HG03354 (cell line): ENCODE results near the gene NEUROD6.

Source experiments
- ATAC-seq: cut with Tn5 transposase; IDR thresholded peaks from one replicate; pipeline ENCODE4 v1.9.1; 2021; ENCODE audit warnings: mild to moderate bottlenecking; ENCODE audit not compliant: unreplicated experiment, poor library complexity, severe bottlenecking

The NEUROD6 gene

DNA sequence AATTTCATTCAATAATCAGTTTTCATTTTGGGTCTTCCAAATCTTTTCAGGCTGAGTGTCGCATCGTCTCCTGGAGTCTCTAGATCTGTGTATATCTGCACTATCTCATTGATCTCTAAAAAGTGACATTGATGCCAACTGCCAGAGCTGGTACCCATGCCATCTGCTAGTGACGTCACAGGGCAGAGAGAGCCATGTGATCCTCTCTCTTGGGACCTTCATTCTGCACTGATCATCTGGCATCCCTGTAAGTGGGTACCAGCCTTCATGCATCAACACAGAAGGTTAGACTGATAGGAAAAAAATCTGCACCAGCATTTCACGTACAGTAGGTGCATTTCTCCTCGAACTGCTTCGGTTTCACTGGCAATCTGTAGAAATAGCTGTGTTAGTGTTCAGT, at the start of gene NEUROD6:
TSS of gene NEUROD6 (minus strand) at position 124 of the 400 bp plus-strand sequence. CDS start 1,458 bp downstream, outside the sequence.
- no peak for ATAC-seq

DNA sequence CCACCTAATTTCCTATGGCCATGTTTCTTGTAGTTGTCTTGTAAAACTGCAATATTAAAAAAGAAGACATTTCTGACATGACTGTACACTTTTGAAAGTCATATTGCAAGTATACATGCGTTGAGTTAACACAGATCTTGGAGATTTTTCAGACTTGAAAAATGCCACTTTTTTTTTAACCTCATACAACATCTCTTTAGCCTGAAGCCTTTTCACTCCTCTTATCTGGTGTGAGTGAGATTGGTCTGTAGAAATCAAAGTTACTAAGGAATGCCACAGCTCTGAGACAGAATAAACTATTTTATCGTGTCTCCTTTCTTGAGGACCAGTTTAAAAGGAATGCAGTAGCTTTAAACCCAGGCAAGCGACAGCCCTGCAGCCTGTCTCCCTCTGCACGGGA, 43.9 kb upstream of the NEUROD6 start:
- no peak for ATAC-seq

DNA sequence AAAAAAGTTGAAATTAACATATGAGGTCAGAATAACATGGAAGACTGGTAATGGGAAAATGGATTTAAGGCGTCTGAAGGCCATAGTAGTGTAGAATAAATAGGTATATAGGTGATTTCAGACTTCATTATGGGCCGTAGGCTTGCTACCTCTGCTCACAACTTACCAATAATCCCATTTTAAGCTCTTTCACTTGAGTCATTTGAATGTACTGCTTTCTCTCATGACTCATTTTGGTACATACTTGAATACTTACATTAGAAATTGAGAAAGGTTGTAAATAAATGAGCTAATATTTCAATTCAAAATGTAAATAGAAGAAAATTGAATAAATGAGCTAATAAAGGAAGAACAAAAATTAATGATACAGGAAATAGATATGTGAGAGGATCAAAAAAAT, 42.2 kb upstream of the NEUROD6 start:
- ATAC-seq, result no peak

DNA sequence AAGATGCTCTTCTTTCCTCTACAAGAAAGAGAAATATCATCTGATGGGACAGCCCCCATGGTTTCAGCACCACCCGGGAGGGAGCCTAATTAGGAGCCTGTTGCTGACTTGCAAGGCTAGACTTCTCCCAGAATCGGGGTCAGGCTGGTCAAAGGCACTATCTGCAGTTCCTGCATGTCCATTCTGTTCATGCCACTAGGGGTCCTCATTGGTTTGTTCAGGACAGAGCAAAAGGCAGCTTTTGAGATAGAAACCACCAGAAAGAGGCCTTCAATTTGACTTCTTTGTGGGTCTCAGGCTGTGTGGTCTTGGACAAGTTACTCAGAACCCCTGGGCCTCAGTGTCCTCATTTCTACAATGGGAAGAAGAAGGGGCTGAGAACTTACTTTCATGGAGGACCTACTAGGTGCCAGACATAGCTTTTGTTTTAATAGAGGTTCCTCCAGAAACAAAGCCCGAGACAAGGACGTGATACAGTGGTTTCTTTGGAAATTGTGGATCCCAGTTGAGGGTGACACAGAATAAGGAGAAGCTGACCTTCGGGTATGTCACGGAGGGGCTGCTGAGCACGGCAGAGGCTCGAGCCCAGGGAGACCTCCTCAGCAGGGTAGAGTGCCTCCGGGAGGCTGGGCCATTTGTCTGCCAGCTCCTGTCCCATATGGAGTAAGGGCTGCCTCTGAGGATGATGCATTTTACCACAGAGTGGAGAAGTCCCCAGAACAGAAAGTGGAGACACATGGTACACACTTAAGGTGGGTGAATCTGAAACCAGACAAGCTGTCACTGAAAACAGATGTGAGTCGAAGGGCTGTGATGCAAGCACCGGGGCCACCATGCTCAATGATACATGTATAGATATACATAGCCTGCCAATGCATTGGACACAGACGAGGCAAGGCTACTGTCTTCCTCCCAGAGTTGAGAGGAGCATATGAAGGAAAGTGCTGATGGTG, 33.1 kb upstream of the NEUROD6 start:
- ATAC-seq, result peak; percentile 82

DNA sequence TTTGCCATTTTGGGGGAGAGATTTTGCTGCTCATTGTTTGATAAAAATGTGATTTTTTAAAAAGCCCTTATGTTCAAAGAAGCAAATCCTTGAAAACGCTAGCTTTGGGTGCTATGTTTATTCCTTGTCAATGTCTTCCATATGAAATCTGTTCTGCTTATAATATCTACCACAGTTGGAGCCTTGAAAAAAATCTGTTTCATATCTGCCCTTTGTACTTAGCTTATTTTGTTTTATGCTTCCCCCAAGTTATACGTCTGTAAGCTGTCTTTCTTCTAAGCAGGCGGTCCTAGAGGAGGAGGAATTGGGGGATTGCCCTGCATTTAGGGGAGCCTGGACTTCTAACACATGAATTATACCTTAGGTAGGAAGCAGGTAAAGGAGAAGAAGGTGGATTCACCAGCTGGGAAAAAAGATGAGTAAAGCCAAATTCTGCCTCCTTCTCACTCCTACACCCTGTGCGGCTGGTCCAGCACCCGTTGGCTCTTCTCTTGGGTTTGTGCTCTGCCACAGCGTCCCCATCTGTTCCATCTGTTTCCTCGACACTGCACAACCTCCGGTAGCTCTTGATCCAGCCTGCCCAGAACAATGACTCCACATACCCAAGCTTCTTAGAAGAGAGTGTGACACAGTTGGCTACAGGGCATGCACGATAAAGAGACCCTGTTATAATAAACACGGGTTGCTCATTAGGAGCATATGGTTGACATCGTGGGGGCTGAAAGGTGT, 31.9 kb upstream of the NEUROD6 start:
- ATAC-seq, result no peak

DNA sequence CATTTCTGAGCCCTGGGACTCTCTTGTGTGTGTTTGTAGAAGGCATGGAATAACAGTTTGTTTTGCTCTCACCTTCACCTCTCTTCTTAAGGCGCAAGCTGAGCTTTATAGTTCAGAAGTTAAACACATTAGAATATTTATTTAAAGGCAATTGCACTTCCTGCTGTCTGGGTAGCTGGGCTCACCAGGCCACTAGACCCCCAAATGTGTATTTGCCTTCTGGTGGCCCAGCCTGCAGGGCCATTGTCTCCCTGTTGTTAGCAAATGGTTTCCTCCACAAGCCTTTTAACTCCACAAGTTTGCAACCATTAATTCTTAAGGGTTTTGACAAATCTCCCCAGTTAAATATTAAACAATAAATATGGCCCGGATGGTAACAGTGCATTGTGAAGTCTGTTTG, 31.1 kb upstream of the NEUROD6 start:
- no peak for ATAC-seq

DNA sequence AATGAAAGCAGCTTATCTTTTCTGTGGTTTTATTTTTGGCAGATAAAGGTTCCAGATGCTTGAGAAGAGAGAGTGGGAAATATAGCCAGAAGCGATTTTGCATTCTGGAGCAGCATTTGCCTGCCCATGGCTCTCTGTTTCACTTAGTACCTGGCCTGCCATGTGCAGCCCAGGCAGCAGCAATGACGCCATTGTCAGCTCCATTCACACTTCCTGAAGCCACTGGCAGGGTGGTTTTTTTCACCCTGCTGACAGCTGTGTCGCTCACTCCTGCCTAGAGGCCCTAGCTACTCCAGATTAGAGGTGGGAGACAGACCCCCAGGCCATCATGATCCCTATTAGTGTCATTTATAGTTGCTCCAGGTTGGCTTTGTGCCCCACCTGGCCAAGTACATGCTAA, 30.1 kb upstream of the NEUROD6 start:
- ATAC-seq, result no peak

DNA sequence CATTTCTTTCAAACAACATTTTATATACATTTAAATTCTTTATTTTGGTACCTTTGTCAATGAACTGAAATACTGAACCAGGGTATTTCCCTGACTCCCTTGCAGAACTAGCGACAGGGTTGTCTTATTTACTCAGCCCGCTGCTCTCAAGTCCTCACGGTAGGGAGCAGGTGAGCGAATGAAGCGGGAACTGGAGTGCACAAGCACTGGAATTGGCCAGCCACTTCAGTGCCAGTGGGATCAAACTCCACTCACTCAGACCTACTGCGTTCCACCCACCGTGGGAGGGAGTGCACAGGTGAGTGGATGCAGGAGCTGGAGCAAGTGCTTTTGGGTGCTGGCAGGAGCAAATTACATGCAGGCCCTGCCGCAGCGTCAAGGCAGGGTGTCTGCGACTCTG, 28.1 kb upstream of the NEUROD6 start:
- ATAC-seq, result no peak

DNA sequence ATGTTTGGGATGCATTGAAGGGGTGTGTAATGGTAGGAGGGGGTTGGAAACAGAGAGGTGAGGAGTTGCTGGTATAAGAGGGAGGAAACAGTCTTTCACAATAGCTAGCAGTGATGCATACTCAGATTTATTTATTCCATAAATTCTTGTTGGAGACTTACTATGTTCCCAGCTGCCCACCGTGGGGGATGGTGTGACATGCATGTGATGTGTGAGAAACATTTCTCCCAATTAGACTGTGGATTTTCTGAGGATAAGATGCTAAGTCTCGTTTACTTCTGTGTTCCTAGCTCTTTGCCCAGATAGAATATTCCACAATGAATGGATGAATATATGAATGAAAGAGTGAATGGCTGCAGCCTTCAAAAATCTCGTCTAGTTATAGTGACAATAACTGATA, 23.0 kb upstream of the NEUROD6 start:
- no peak for ATAC-seq

DNA sequence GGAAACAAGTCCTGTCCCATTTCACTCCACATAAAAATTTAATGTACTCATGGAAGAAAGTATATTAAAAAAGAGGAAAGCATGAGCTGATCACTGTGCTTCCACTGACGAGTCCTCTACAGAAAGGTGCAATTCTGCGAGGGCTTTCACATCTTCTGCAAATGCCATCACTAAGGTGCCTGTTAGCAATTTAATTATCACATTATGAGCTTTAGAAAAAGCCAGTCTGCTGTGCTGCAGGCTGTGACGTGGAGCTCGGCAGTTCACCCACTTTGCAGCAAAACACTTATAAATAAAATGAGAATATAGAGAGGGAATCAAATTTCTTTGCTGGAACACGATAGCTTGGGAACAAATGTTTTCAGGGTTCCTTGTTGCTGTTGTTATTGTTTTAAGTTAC, 22.5 kb upstream of the NEUROD6 start:
- ATAC-seq, result no peak

DNA sequence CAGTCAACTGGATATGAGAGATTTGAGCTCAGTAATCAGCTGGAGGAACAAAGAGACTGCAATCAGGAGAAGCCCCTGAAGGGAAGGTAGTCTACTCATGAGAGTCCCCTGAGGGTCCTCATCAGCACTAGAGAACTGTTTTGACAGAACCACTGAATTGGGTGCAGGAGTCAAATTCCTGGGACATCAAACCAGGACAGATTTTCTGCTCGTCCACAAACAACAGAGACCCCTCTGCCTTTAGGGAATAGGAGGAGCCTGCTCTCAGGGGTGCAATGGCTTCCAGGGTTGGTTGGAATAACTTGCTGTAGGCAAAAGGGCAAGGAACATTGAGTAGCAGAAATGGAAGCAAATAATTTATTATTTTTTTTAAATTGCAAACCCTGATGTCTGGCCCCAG, 21.9 kb upstream of the NEUROD6 start:
- no peak for ATAC-seq

DNA sequence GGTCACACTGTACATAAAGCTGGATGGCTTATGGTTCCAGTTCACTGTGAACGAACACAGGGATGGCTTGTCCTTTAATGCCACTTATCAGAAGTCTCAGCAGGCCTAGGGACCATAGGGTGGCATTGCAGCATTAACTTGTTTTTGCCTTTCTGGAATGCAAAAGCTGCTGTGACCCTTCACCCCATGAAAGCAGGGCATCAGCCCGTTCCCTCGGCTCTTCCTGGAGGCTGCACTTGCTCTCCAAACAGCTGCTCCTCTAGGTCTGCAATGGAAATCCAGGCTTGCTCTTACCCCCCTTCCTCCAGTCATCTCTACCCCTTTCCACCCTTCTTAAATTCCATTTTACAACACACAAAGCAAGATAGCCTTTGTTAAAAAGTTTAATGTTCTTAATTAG, 17.9 kb upstream of the NEUROD6 start:
- no peak for ATAC-seq

DNA sequence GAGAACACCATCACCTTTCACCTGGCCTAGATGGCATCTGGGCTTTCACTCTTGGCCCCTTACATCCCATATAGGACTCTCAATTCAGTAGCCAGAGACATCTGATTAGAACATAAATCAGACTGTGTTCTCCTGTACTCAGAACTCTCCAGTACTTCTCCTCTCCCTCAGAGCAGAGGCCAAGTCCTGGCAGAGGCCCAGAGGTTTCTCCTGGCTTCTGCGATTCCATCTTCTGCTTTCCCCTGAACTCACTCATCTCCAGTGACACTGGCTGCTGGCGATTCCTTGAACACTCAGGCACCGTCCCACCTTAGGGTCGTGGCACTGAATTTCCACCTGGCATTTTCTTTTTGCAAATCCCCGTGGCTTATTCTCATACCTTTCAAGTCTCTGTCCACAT, 4.9 kb upstream of the NEUROD6 start:
- ATAC-seq, result no peak

DNA sequence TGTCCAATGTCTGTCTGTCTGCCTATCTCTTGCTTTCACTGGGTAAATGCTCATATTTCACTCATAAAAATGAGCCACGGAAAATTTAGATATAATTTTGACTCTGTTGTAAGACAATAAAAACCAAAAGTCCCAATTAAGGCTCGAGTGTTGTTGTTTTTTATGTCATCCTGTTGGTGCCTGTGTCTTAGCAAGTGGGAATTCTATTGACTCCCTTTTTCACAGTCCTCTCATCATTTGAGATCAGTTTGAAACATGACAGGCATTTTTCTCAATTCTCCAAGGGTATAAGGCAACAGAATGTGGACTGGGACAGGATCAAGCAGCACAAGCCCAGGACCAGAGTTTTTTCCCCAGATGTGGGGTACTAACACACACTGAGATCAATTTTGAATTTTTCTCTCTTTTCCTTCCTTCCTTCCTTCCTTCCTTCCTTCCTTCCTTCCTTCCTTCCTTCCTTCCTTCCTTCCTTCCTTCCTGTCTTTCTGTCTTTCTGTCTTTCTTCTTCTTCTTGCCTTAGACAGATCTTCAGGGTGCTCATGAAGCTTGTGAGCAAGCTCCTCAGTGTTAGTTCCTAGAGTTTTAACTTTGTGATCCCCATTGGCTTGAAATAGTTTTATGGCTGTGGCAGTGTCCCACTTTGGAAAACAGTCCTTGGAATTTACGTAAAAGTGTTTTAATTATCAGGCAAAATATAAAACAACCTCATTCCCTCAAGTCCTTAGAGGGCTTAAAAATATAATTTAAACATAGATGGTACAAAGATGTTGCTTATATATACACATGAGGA, 3.2 kb upstream of the NEUROD6 start:
- ATAC-seq, result no peak

DNA sequence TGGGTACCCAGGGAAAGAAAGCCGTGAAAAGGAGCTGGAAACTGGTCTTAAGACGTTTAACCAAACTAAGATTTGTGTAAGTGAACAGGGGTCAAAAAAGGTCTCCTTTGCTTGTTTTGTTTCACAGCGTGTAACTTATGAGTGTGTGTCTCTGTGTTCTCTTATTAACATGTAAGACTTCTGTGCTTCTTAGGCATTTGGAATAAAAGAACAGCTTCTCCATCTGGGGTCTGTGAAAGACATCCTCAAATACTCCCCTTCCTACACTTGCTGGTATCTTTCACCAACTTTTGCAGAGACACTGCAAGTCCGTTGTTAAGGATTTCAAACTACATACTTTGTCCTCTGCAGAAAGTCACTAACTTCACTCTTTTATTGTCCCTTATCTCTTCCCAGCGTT, 615 bp upstream of the NEUROD6 start:
- ATAC-seq, result no peak

DNA sequence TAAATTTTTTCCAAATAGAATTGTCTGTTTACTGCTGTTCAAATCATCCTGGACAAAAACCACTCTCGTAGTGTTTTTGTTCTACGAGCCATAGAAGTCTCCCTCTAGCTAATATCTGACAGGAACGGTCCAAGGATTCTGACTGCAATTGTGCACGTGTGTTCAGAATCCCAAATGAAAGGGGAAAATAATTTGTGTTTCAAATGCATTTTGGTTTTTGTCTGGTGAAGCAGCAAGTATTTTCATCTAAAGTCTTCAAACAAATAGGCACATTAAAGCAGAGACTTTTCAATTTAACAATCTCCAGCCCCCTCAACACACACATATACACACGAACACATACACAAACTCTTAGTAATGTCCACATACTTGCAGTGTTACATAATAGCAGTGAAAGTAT, 475 bp downstream of the NEUROD6 start:
- ATAC-seq, result no peak

DNA sequence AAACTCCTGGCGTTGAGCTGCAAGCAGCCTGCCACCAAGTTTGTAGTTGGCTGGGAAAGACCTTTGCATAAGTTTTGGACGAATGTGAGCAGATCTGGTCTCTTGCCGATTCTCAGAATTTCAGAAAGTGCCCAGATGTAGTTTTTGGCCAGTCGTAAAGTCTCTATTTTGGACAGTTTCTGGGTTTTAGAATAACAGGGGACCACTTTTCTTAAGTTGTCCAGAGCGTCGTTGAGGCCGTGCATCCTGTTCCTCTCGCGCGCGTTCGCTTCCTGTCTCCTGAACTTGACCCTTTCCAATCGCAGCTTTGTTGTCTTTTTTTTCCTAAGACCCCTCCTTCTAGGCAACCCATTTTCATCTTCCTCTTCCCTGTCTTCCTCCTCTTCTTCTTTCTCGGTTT, 1.8 kb downstream of the NEUROD6 start:
- ATAC-seq, result no peak

DNA sequence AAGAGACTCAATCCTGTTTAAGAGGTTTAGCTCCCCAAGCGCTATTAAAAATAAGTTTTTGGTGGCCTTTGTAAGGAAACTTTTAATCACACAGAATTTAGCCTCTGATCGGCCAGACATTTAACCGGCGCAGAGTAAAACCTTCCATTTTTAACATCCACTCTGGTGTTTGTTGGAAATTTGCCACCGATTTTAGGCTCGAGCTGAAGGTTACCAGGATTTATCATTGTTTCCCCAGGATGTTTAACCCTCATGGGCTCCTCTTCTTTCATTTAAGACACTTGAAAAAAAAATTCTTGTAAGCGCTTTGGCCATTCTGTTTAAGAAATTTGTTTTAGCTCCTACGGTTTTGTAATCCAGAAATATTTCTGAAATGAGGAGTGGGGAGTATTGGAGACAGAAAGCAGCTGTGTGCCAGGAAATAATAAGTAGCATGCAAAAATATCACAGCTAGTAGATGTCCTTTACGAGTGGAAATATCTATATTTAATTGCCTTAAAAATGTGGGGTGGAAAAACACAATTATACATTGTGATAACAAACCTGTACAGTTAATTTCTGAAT, 3.4 kb downstream of the NEUROD6 start:
- ATAC-seq, result no peak

DNA sequence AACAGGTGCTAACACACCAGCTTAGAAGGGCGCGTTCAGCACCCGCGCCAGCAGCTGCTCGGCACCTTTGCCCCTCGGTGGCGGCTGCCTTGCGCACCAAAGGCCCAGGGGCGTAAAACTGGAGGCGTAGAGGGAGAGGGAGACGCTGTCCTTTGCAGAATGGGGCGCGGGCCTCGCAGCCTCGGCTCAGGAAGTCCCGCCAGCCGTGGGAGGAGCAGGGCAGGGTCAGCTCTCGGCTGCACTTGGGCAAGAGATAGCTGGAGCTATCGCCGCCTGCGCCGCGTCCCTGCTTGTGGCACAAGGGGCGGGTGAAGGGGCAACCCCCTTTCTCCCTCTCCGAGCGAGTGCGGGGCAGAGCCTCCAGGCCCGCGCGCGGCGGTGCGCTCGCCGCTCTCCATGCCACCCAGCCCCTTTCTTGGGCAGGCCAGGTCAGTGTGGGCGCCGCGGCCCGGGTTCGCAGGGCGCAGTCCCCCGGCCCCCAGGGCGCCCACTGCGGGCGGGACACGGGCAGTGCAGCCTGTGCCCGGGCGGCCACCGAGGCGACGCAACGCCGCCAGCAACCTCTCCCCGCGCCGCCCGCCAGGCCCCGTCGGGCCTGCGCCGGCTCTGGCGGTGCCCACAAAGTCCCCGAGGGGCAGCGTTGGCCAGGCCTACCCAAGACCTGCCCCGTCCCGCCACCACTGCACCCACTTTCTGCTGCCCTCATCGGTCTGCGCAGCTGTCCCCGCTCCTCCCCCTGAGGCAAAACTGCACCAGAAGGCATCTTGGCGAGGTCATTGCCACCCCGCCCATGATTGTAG, 4.1 kb downstream of the NEUROD6 start:
- no peak for ATAC-seq
